Psoas muscle (tissue), 8 donors: ENCODE data around the gene CAMTA1. TPM values are rescaled to one million over a fixed set of nuclear protein-coding genes. Genes with fewer than 3 reads are reported as not detected.

ENCODE experiments used
- ATAC-seq, 4 donors: fragments of 200-7000 bp; cut with Tn5 transposase; one replicate each; pipeline ENCODE4 v1.9.1; 2020; ENCODE audit warnings: moderate library complexity in 3 of 4, mild to moderate bottlenecking in 2 of 4
- DNase-seq, 2 donors: peaks; one replicate each; pipeline ENCODE4 v3.0.0-alpha.2; 2020
- H3K27ac ChIP-seq: fragments of 200-600 bp; one replicate; pipeline ENCODE4 v1.8.0; 2022
- H3K27me3 ChIP-seq, 3 donors: fragments of 200-600 bp in 1 of 3; one replicate each; pipeline versions ENCODE4 v1.6.1 to v1.8.0; 2013 to 2022; ENCODE audit warnings: low read length in 2 of 3, mild to moderate bottlenecking in 2 of 3, moderate library complexity in 1 of 3; ENCODE audit not compliant: insufficient read depth in 3 of 3
- H3K36me3 ChIP-seq, 2 donors: fragments of 200-600 bp in 1 of 2; one replicate each; pipeline versions ENCODE4 v1.6.1 to v1.8.0; 2013 to 2022; ENCODE audit warnings: low read depth in 1 of 2, mild to moderate bottlenecking in 1 of 2, moderate library complexity in 1 of 2; ENCODE audit not compliant: insufficient read depth in 1 of 2
- H3K4me1 ChIP-seq: fragments of 200-600 bp; one replicate; pipeline ENCODE4 v1.8.0; 2022
- H3K4me3 ChIP-seq: fragments of 200-600 bp; one replicate; pipeline ENCODE4 v1.8.0; 2022; ENCODE audit warnings: mild to moderate bottlenecking
- H3K9me3 ChIP-seq: fragments of 200-600 bp; one replicate; pipeline ENCODE4 v1.8.0; 2022
- CTCF ChIP-seq: fragments of 200-600 bp; IDR thresholded peaks from one replicate; pipeline ENCODE4 v1.8.0; 2022; ENCODE audit warnings: antibody characterized with exemption
- WGBS, 3 donors: extraction: QIAGEN DNeasy Blood & Tissue Kit; methylation state at CpG; one replicate each; pipeline versions ENCODE4 v1.1.6 to v1.1.7; 2013; 5-methylcytosine and 5-hydroxymethylcytosine counted together
- intact Hi-C, 2 donors: fragments of 100-400 bp; cut with DNase I; formaldehyde crosslinking; loops; one replicate each; pipeline versions ENCODE4 v1.11.0 to v1.14.2; 2022
- polyA plus RNA-seq, 3 donors: library from polyadenylated mRNA; stranded (reverse); fragments of 200-250 nt; gene quantifications; one replicate each; pipeline ENCODE4 v1.2.3, GENCODE V29; 2013
- total RNA-seq, 4 donors: library from RNA; stranded (reverse); fragmentation: NEBNext Ultra II Directional in 2 of 4; extraction: Animal tissue kit (Norgen Biotek cat#: 25700) in 2 of 4; gene quantifications; one replicate each; pipeline versions ENCODE4 v1.2.1 to v1.2.4, GENCODE V29; 2021 to 2023
- donor health status: healthy with polysubstance abuse.
- donor health status: DM: no; HTN: no; CAD: no; lungs with moderate emphysema.
- donor health status: Bipolar disorder and iron deficiency.
- donor health status: healthy.
- donor health status: DM: yes; HTN: yes; CAD: no.
- donor health status: DM: no; HTN: no; CAD: no.
- donor health status: DM: no; HTN: no; CAD: no.
- donor health status: DM: yes; HTN: yes; CAD: no.

The CAMTA1 gene
- total and polyA plus RNA-seq, 7 donors, result 64.6 to 206 (median 76.5) TPM

- H3K36me3 ChIP-seq, result no peaks in the 10 kb centered on the region
- WGBS, 3 donors, result 80 to 86% (median 81%) methylated on average over 7 of the region's 7 CpGs
- ATAC-seq, result no peak
- H3K27ac ChIP-seq, result no peak overlapping the region
- H3K4me1 ChIP-seq, result no peaks in the 10 kb centered on the region
- TF ChIP-seq CTCF, result no peak
- no peak overlapping the region for H3K4me3 ChIP-seq
- DNase-seq, result no peak
- H3K9me3 ChIP-seq, result no peaks in the 10 kb centered on the region
- H3K27me3 ChIP-seq, result no peaks in the 10 kb centered on the region
- intact Hi-C loops, result no loop called here
Measured at GRCh38 chr1:7588457-7588827, 803.2 kb downstream of the CAMTA1 start.

DNA sequence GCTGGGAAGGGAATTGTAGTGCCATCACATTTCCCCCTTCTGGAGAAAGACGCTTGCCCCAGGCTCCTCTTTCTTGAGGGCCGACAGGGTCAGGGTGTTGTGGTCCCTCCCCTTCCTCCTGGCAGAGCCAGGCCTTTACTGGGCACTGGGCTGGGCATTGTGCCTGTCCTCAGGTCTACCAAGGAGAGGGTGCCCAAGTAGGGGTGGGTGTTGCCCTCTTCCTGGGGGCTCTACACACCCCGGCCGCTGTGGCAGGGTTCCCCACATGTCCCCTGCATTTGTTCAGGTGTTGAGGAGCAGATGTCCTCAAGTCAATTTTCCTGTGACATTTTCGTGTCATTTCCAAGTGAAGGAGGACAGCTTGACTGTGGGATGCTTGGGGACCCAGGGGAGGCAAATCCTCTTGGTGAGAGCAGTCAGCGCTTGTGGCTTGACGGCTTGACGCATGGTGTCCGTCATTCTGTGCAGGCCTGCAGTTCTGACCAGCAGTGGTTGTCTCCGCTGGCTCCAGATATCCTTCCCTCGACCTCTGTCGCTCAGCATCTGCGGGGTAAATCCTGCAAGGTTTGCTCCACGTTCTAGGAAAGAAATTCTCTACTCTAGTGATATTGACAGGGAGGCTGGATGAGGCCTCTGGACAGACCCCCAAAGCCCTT is 804.0 kb downstream of the CAMTA1 start:
- ATAC-seq, result no peak
- 86 to 89% (median 89%) methylated on average over 13 to 14 of the region's 14 CpGs for WGBS, 3 donors
- Histone ChIP-seq H3K36me3 (no peaks in the 10 kb centered on the region), H3K27me3 (no peaks in the 10 kb centered on the region), H3K27ac (no peak overlapping the region), H3K4me1 (no peaks in the 10 kb centered on the region), H3K4me3 (no peak overlapping the region), H3K9me3 (no peaks in the 10 kb centered on the region)
- intact Hi-C loops, result no loop called here
- no peak for TF ChIP-seq CTCF
- no peak for DNase-seq

DNA sequence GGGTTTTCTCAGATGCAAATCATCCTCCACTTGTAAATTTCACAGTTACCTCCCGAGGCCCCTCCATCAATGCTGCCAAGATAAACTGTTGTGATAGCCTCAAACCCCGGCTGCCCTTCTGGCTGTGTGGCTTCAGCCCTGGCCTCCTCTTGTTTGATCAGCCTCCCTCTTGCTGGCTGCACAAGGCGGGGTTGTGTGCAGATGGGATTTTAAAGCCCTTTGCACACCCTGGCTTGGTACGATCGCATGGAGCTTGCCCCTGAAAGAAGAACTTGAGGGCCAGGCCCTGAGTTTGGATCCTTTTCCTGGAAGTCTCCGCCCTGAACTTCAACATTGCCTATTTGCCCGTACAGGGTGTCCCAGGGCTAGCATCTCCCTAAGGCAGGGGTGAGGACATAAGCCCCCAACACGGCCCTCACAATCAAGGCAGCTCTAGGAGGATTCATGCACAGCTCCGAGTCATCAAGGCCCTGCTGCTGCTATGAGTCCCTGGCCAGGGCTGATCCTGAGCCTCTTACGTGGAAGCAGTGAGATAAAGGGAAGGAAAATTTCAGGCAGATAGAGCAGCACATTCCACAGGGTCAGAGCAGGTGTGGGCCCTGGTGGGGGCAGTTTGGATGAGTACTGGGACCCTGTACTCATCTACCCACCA is 804.6 kb downstream of the CAMTA1 start:
- Histone ChIP-seq H3K4me1 (no peaks in the 10 kb centered on the region), H3K9me3 (no peaks in the 10 kb centered on the region), H3K4me3 (no peak overlapping the region), H3K36me3 (no peaks in the 10 kb centered on the region), H3K27ac (no peak overlapping the region), H3K27me3 (no peaks in the 10 kb centered on the region)
- intact Hi-C loops, result no loop called here
- ATAC-seq (no peak), DNase-seq (no peak)
- WGBS, 3 donors, result 75 to 86% (median 82%) methylated on average over 10 of the region's 10 CpGs
- TF ChIP-seq CTCF, result no peak

DNA sequence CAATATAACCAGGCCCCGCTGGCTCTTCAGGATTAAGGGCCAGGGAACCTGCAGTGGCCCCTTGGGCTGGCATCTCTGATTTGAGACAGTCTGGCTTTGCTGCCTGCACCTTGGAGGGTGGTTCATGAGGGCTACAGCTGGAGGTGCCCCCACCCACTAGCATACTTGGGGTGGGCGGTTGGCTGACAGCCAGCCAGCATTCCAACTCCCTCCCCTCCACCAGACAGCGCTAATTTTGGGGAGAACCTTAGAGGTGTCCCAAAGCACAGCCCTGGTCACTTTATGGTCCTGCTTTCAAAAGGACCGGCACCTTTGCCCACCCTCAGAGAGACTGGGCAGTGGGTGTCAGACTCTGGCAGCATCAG is 805.2 kb downstream of the CAMTA1 start:
- Histone ChIP-seq H3K27ac (no peak overlapping the region), H3K9me3 (no peaks in the 10 kb centered on the region), H3K27me3 (no peaks in the 10 kb centered on the region), H3K4me3 (no peak overlapping the region), H3K4me1 (no peaks in the 10 kb centered on the region), H3K36me3 (no peaks in the 10 kb centered on the region)
- ATAC-seq, result no peak
- no peak for TF ChIP-seq CTCF
- no peak for DNase-seq
- 70 to 79% (median 76%) methylated on average over 4 of the region's 4 CpGs for WGBS, 3 donors
- intact Hi-C loops, result no loop called here

GRCh38 chr1:7591565-7591964 is 806.3 kb downstream of the CAMTA1 start:
- no peak for TF ChIP-seq CTCF
- ATAC-seq, result no peak
- H3K4me1 ChIP-seq, result no peaks in the 10 kb centered on the region
- H3K27me3 ChIP-seq, result no peaks in the 10 kb centered on the region
- 64 to 71% (median 70%) methylated on average over 10 of the region's 10 CpGs for WGBS, 3 donors
- H3K36me3 ChIP-seq, result no peaks in the 10 kb centered on the region
- H3K27ac ChIP-seq, result no peak overlapping the region
- no peak for DNase-seq
- intact Hi-C loops, result no loop called here
- no peaks in the 10 kb centered on the region for H3K9me3 ChIP-seq
- H3K4me3 ChIP-seq, result no peak overlapping the region
